IMR-90 (cell line): ENCODE measurements around the gene KCNJ2. TPM values are rescaled to one million over a fixed set of nuclear protein-coding genes. Genes with fewer than 3 reads are reported as not detected.

Source experiments
- ATAC-seq: fragments of 200-7000 bp; cut with Tn5 transposase; 2 replicates; pipeline ENCODE4 v1.9.1; 2020; ENCODE audit warnings: low read depth, mild to moderate bottlenecking, moderate library complexity
- BruUV-seq: library from RNA; stranded (reverse); fragments of 400-500 nt; replicated peaks from 2 replicates; lab custom pipeline; 2021; lab: Mats Ljungman, UMichigan
- CTCF ChIA-PET: fragments of 300-600 bp; formaldehyde crosslinking; extraction: SDS; loops from one replicate; lab custom pipeline; 2021; ENCODE audit warnings: antibody characterized with exemption; lab: Yijun Ruan, JAX
- POLR2A ChIA-PET: fragments of 300-600 bp; sonication (Branson Sonifier 250); formaldehyde crosslinking; loops from one replicate; lab custom pipeline; 2022; ENCODE audit warnings: antibody characterized with exemption; ENCODE audit not compliant: unreplicated experiment; lab: Charles Lee
- DNase-seq: peaks from one replicate; pipeline ENCODE4 v3.0.0; 2013
- H2AFZ ChIP-seq: replicated peaks from 2 replicates; pipeline ENCODE3; 2013; ENCODE audit warnings: low read length, mild to moderate bottlenecking; ENCODE audit not compliant: poor library complexity
- H2AK5ac ChIP-seq: 2 replicates; pipeline ENCODE4 v1.6.1; 2013; ENCODE audit warnings: low read depth, low read length, inconsistent platforms
- H2AK9ac ChIP-seq: replicated peaks from 2 replicates; pipeline ENCODE3; 2013; ENCODE audit warnings: mild to moderate bottlenecking, low read depth, low read length, moderate library complexity; ENCODE audit not compliant: poor library complexity
- H2BK120ac ChIP-seq: 2 replicates; pipeline ENCODE4 v1.6.1; 2013; ENCODE audit warnings: low read depth, low read length, inconsistent platforms
- H2BK15ac ChIP-seq: 3 replicates; pipeline ENCODE4 v1.6.1; 2013; ENCODE audit warnings: low read depth, low read length, inconsistent platforms
- H2BK20ac ChIP-seq: 2 replicates; pipeline ENCODE4 v1.6.1; 2013; ENCODE audit warnings: low read depth, mild to moderate bottlenecking, inconsistent platforms, low read length, moderate library complexity
- H2BK5ac ChIP-seq: 2 replicates; pipeline ENCODE4 v1.6.1; 2013; ENCODE audit warnings: mild to moderate bottlenecking, low read depth, low read length, inconsistent platforms; ENCODE audit not compliant: poor library complexity, severe bottlenecking
- H3K14ac ChIP-seq: replicated peaks from 2 replicates; pipeline ENCODE4 v1.6.1; 2013; ENCODE audit warnings: low read depth, low read length, inconsistent platforms
- H3K18ac ChIP-seq: 2 replicates; pipeline ENCODE4 v1.6.1; 2013; ENCODE audit warnings: low read depth, low read length, control low read depth
- H3K23ac ChIP-seq: 2 replicates; pipeline ENCODE4 v1.6.1; 2013; ENCODE audit warnings: low read depth, low read length, inconsistent platforms
- H3K27ac ChIP-seq: 2 replicates; pipeline ENCODE4 v1.5.1; 2013; ENCODE audit warnings: mild to moderate bottlenecking, control low read depth, low read length; ENCODE audit not compliant: insufficient read depth
- H3K27me3 ChIP-seq: 2 replicates; pipeline ENCODE4 v1.6.1; 2013; ENCODE audit warnings: low read length; ENCODE audit not compliant: control insufficient read depth, insufficient read depth
- H3K36me3 ChIP-seq: 2 replicates; pipeline ENCODE4 v1.6.1; 2013; ENCODE audit warnings: low read length, mixed read lengths; ENCODE audit not compliant: control insufficient read depth, insufficient read depth
- H3K4ac ChIP-seq: 2 replicates; pipeline ENCODE4 v1.6.1; 2013; ENCODE audit warnings: low read depth, low read length, inconsistent platforms
- H3K4me1 ChIP-seq: 2 replicates; pipeline ENCODE4 v1.6.1; 2013; ENCODE audit warnings: low read length, mixed read lengths; ENCODE audit not compliant: control insufficient read depth, insufficient read depth
- H3K4me2 ChIP-seq: 2 replicates; pipeline ENCODE4 v1.6.1; 2013; ENCODE audit warnings: low read depth, mild to moderate bottlenecking, control low read depth, low read length, moderate library complexity
- H3K4me3 ChIP-seq: 2 replicates; pipeline ENCODE4 v1.5.1; 2013; ENCODE audit warnings: low read depth, mild to moderate bottlenecking, control low read depth, low read length, moderate library complexity; ENCODE audit not compliant: insufficient read depth
- H3K56ac ChIP-seq: 2 replicates; pipeline ENCODE4 v1.6.1; 2013; ENCODE audit warnings: low read length, inconsistent platforms; ENCODE audit not compliant: insufficient read depth; ENCODE audit errors: extremely low read depth
- H3K79me1 ChIP-seq, 2 experiments: 2 replicates each; pipeline ENCODE4 v1.6.1; 2013; ENCODE audit warnings: low read length in 2 of 2, inconsistent platforms in 1 of 2, low read depth in 1 of 2
- H3K9ac ChIP-seq: 2 replicates; pipeline ENCODE4 v1.6.1; 2013; ENCODE audit warnings: low read depth, low read length, control low read depth
- H3K9me1 ChIP-seq: 2 replicates; pipeline ENCODE4 v1.6.1; 2013; ENCODE audit warnings: low read length, inconsistent platforms; ENCODE audit not compliant: insufficient read depth
- H3K9me3 ChIP-seq: 2 replicates; pipeline ENCODE4 v1.6.1; 2013; ENCODE audit warnings: low read length; ENCODE audit not compliant: control insufficient read depth, insufficient read depth
- H4K20me1 ChIP-seq: 2 replicates; pipeline ENCODE4 v1.6.1; 2013; ENCODE audit warnings: low read length, inconsistent platforms; ENCODE audit not compliant: insufficient read depth
- H4K5ac ChIP-seq: 2 replicates; pipeline ENCODE4 v1.6.1; 2013; ENCODE audit warnings: mild to moderate bottlenecking, low read depth, low read length, control low read depth
- H4K8ac ChIP-seq, 2 experiments: 2 replicates each; pipeline ENCODE4 v1.6.1; 2013; ENCODE audit warnings: low read depth in 2 of 2, low read length in 2 of 2, control low read depth in 1 of 2, inconsistent platforms in 1 of 2
- H4K91ac ChIP-seq: 2 replicates; pipeline ENCODE4 v1.6.1; 2013; ENCODE audit warnings: low read depth, low read length, inconsistent platforms; ENCODE audit not compliant: insufficient read depth
- BHLHE40 ChIP-seq: fragments of 150-350 bp; IDR thresholded peaks from 2 replicates; pipeline ENCODE4 v1.6.1; 2016; ENCODE audit warnings: mild to moderate bottlenecking, low read depth, low read length
- CEBPB ChIP-seq: IDR thresholded peaks from 2 replicates; pipeline ENCODE4 v1.6.1; 2012; ENCODE audit warnings: low read depth, low read length, improper control_type of control experiment
- CHD1 ChIP-seq: IDR thresholded peaks from 2 replicates; pipeline ENCODE4 v1.6.1; 2012; ENCODE audit warnings: low read depth, low read length, improper control_type of control experiment
- MAFK ChIP-seq: IDR thresholded peaks from 2 replicates; pipeline ENCODE4 v1.6.1; 2012; ENCODE audit warnings: low read depth, low read length, improper control_type of control experiment
- MXI1 ChIP-seq: IDR thresholded peaks from 2 replicates; pipeline ENCODE4 v1.6.1; 2012; ENCODE audit warnings: low read depth, mild to moderate bottlenecking, low read length, moderate library complexity, borderline replicate concordance
- POLR2A ChIP-seq: IDR thresholded peaks from 2 replicates; pipeline ENCODE4 v1.6.1; 2012; ENCODE audit warnings: mild to moderate bottlenecking, low read depth, low read length
- RAD21 ChIP-seq: IDR thresholded peaks from 2 replicates; pipeline ENCODE4 v1.6.1; 2012; ENCODE audit warnings: low read length, improper control_type of control experiment
- RFX5 ChIP-seq: IDR thresholded peaks from 2 replicates; pipeline ENCODE4 v1.8.0; 2012; ENCODE audit warnings: low read depth, mild to moderate bottlenecking, low read length, moderate library complexity
- SMC3 ChIP-seq: fragments of 150-350 bp; IDR thresholded peaks from 2 replicates; pipeline ENCODE4 v1.6.1; 2016; ENCODE audit warnings: low read depth, mild to moderate bottlenecking, antibody characterized with exemption, low read length, moderate library complexity
- USF2 ChIP-seq: fragments of 150-350 bp; IDR thresholded peaks from 2 replicates; pipeline ENCODE4 v1.6.1; 2017; ENCODE audit warnings: mild to moderate bottlenecking, antibody characterized with exemption, low read length, low read depth
- WGBS, 2 experiments: methylation state at CpG; one replicate each; pipeline versions ENCODE4 v1.1.5 to v1.1.7; 2013; ENCODE audit warnings: missing lambda C conversion rate in 2 of 2; ENCODE audit not compliant: insufficient read length in 1 of 2; ENCODE audit errors: extremely low coverage in 2 of 2; 5-methylcytosine and 5-hydroxymethylcytosine counted together
- dilution Hi-C: fragments of 300-500 bp; cut with HindIII; formaldehyde crosslinking; loops from one replicate; pipeline ENCODE4 v1.14.3; 2018; ENCODE audit warnings: low sequenced_read_pairs; ENCODE audit not compliant: unreplicated experiment
- in situ Hi-C: fragments of 300-500 bp; cut with MboI; formaldehyde crosslinking; loops from 3 replicates; pipeline ENCODE4 v1.14.3; 2019; ENCODE audit warnings: low sequenced_read_pairs, inconsistent platforms, mixed read lengths
- intact Hi-C: fragments of 100-400 bp; cut with micrococcal nuclease; formaldehyde crosslinking; loops from 2 replicates; pipeline ENCODE4 v1.10.0; 2022
- polyA plus RNA-seq, 3 experiments: library from polyadenylated mRNA; depleted of rRNA; stranded (reverse); fragments of >200 nt; gene quantifications; 2 replicates each; pipeline ENCODE4 v1.2.3, GENCODE V29; 2012; ENCODE audit warnings: low replicate concordance in 1 of 3
- total RNA-seq: library from RNA; depleted of rRNA; stranded (reverse); fragments of >200 nt; gene quantifications from 2 replicates; pipeline ENCODE4 v1.2.3, GENCODE V29; 2012
- TF ChIP-seq, protein P1 (sequence below): fragments of 150-350 bp; IDR thresholded peaks from 2 replicates; pipeline ENCODE4 v1.6.1; 2016; ENCODE audit warnings: low read depth, mild to moderate bottlenecking, low read length, moderate library complexity, borderline replicate concordance

The KCNJ2 gene
- total and polyA plus RNA-seq, 2 of the 4 experiments (the other 2 are of a cell fraction) = 0.55 to 8.6 TPM

DNA sequence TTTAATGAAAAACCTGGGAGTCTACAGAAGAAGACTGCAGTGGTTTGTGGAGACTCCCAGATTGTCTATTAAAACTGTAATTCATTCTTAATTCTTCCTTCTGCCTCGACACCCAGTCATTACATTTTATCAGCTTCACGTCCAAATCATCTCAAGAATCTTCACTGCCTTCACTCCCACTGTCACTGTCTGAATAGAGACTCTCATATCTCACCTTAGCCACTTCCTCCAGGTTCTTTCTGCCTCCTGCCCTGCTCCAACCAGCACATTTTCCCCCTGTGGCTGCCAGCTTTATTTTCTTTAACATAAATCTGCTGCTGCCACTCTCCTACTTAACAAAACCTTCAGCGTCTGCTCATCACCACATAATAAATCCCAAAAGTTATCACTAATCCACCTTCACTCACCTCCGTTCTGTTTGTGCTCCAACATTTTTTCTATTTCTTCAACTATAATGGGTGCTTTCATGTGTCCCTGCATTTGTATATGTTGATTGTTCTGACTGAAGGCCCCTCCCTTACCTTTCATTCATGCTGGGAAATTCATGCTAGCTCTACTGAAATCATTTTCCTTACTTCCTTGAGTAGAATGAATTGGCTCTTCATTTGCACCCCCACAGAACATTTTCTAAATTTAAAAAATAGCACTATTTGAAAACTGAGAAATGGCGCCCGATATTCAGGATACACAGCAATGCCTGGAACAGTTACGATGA is 38.9 kb downstream of the KCNJ2 start:
- H2BK15ac ChIP-seq = no peak overlapping the region
- BruUV-seq = no TSS peak
- no peak overlapping the region for H4K8ac ChIP-seq
- H3K4me3 ChIP-seq = no peak overlapping the region
- H3K23ac ChIP-seq = no peak overlapping the region
- no peak overlapping the region for H2BK5ac ChIP-seq
- no peak overlapping the region for H4K91ac ChIP-seq
- H2AK9ac ChIP-seq = no peak overlapping the region
- H3K18ac ChIP-seq = no peak overlapping the region
- dilution Hi-C loops = no loop called here
- TF ChIP-seq RAD21 (no peak), MXI1 (no peak), CEBPB (no peak), SMC3 (no peak), POLR2A (no peak), CHD1 (no peak), MAFK (no peak), BHLHE40 (no peak), USF2 (no peak), RFX5 (no peak)
- TF ChIP-seq, protein P1, sequence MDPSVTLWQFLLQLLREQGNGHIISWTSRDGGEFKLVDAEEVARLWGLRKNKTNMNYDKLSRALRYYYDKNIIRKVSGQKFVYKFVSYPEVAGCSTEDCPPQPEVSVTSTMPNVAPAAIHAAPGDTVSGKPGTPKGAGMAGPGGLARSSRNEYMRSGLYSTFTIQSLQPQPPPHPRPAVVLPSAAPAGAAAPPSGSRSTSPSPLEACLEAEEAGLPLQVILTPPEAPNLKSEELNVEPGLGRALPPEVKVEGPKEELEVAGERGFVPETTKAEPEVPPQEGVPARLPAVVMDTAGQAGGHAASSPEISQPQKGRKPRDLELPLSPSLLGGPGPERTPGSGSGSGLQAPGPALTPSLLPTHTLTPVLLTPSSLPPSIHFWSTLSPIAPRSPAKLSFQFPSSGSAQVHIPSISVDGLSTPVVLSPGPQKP = no peak
- ChIA-PET POLR2A (no interaction called here), CTCF (no interaction called here)
- no peaks in the 10 kb centered on the region; the same call in 1 of the 2 replicates for H3K27me3 ChIP-seq
- H3K56ac ChIP-seq = no peak overlapping the region
- no peak overlapping the region for H3K9ac ChIP-seq
- ATAC-seq = no peak
- no peak for DNase-seq
- H2BK20ac ChIP-seq = no peak overlapping the region
- intact Hi-C loops = no loop called here
- WGBS, 2 experiments = 25 to 100% methylated on average over 1 to 2 of the region's 7 CpGs
- no peaks in the 10 kb centered on the region for H3K4me1 ChIP-seq
- no peaks in the 10 kb centered on the region for H3K36me3 ChIP-seq
- no peak overlapping the region for H4K5ac ChIP-seq
- no peak overlapping the region for H2AK5ac ChIP-seq
- H3K9me3 ChIP-seq = no peaks in the 10 kb centered on the region
- H4K20me1 ChIP-seq = no peaks in the 10 kb centered on the region
- no peaks in the 10 kb centered on the region for H3K9me1 ChIP-seq
- H2BK120ac ChIP-seq = no peak overlapping the region
- no peak overlapping the region for H3K4ac ChIP-seq
- no peak overlapping the region for H2AFZ ChIP-seq
- no peak overlapping the region for H3K14ac ChIP-seq
- in situ Hi-C loops = no loop called here
- H3K27ac ChIP-seq = no peak overlapping the region
- H3K79me1 ChIP-seq = no peaks in the 10 kb centered on the region
- H3K4me2 ChIP-seq = no peak overlapping the region
